ENCODE results near the gene CEMIP.

DNA sequence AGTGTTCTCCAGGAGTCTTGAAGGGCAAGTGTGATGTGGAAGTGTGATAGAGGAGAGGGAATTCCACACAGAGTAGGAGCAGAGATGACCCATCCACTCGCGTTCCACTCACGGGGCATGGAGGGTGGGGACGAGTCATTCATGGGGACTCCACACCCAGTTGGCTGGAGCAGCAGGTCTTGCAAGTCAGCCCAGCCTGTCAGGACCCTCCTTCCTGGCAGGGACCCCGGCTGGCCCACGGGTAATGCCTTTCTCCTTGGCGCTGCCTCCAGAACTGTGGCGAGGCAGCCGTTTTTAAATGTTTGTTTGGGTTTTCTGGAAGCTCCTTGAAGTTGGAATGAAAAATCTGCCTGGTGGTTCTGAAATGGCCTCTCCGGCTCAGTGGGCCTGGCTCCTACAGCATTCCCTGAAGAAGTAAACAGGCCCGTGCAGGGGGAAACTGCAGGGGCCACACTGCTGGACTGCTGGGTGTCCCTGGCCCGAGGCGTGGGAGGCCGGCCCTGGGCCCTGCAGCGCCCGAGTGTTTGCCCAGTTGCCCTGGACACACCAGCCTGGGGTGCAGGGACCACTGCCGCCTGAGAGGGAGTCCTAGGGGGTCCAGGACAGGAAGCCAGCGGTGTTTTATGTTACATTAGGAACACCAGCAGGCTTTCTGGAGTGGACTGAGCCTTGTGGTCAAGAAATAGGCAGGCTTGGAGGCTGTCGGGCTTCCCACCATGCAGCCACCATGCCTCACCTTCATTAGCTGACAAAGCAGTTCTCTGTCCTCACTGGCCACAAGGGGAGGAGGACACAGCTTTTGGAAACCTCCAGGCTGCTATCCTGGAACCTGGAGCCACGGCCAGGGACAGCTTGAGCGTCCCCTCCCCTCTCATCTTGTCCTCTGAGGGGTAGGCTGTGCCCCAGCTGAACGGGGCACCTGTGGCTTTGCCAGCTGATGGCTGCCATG lies 61.3 kb downstream of the CEMIP start:
- TF ChIP-seq, protein P1, sequence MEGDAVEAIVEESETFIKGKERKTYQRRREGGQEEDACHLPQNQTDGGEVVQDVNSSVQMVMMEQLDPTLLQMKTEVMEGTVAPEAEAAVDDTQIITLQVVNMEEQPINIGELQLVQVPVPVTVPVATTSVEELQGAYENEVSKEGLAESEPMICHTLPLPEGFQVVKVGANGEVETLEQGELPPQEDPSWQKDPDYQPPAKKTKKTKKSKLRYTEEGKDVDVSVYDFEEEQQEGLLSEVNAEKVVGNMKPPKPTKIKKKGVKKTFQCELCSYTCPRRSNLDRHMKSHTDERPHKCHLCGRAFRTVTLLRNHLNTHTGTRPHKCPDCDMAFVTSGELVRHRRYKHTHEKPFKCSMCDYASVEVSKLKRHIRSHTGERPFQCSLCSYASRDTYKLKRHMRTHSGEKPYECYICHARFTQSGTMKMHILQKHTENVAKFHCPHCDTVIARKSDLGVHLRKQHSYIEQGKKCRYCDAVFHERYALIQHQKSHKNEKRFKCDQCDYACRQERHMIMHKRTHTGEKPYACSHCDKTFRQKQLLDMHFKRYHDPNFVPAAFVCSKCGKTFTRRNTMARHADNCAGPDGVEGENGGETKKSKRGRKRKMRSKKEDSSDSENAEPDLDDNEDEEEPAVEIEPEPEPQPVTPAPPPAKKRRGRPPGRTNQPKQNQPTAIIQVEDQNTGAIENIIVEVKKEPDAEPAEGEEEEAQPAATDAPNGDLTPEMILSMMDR (IDR thresholded peaks at IDR 0.05) = no peak
- TF ChIP-seq EZH2 (IDR thresholded peaks at IDR 0.05) (no peak), EZH2phosphoT487 (IDR thresholded peaks at IDR 0.05) (no peak)

Data from neural progenitor cell (in vitro differentiated cells).